Gastrocnemius medialis (tissue), 4 donors: ENCODE measurements around the gene NFIC.

Experiments used
- POLR2A ChIP-seq, 2 donors: fragments of 450-650 bp; IDR thresholded peaks; one replicate each; pipeline ENCODE4 v1.6.1; 2017; ENCODE audit warnings: antibody characterized with exemption in 2 of 2, mild to moderate bottlenecking in 2 of 2, moderate library complexity in 2 of 2
- TF ChIP-seq, protein P1 (sequence below), 5 experiments: fragments of 450-650 bp in 3 of 5; fragments of 200-600 bp in 2 of 5; sonication (generic) in 2 of 5; IDR thresholded peaks in 4 of 5; conservative IDR thresholded peaks in 1 of 5; 1 replicate in 4 of 5; 2 replicates in 1 of 5; pipeline ENCODE4 v1.5.1; 2016 to 2019; ENCODE audit warnings: antibody characterized with exemption in 5 of 5, mild to moderate bottlenecking in 3 of 5, moderate library complexity in 3 of 5

DNA sequence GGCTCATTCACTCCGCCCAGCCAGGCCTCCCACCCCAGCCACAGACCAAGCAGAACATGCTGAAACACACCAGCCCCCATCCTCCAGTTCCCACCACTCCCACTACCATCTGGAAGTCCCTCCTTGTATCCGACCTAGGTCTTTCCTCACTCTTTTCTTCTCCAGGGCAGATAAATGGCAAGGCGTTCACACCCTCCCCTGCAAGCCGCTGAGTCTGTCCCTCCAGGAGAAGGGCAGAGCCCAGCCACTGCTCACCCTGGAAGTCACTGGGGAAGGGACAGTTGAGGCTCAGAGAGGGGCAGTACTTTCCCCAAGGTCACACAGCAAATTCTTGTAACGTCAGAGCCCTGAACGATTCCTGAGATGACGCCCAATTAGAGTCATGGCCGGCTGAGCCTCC lies 45.5 kb upstream of the NFIC start:
- TF ChIP-seq, protein P1, sequence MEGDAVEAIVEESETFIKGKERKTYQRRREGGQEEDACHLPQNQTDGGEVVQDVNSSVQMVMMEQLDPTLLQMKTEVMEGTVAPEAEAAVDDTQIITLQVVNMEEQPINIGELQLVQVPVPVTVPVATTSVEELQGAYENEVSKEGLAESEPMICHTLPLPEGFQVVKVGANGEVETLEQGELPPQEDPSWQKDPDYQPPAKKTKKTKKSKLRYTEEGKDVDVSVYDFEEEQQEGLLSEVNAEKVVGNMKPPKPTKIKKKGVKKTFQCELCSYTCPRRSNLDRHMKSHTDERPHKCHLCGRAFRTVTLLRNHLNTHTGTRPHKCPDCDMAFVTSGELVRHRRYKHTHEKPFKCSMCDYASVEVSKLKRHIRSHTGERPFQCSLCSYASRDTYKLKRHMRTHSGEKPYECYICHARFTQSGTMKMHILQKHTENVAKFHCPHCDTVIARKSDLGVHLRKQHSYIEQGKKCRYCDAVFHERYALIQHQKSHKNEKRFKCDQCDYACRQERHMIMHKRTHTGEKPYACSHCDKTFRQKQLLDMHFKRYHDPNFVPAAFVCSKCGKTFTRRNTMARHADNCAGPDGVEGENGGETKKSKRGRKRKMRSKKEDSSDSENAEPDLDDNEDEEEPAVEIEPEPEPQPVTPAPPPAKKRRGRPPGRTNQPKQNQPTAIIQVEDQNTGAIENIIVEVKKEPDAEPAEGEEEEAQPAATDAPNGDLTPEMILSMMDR (IDR thresholded peaks at IDR 0.05 in 4 of 5, conservative IDR thresholded peaks at IDR 0.05 in 1 of 5): no peak
- no peak for TF ChIP-seq POLR2A (IDR thresholded peaks at IDR 0.05)
